H1 (cell line): ENCODE data around the gene RAD51B. TPM values are rescaled to one million over a fixed set of nuclear protein-coding genes. Genes with fewer than 3 reads are reported as not detected.

Experiments
- CTCF ChIA-PET: fragments of 300-600 bp; sonication (Branson Sonifier 250); formaldehyde crosslinking; loops from one replicate; lab custom pipeline; 2021; ENCODE audit not compliant: partially characterized antibody; lab: Charles Lee
- POLR2A ChIA-PET: fragments of 300-600 bp; sonication (Branson Sonifier 250); formaldehyde crosslinking; loops from one replicate; lab custom pipeline; 2021; ENCODE audit warnings: inconsistent platforms; ENCODE audit not compliant: partially characterized antibody; lab: Charles Lee
- DNase-seq, 2 experiments: peaks; one replicate each; pipeline versions ENCODE4 v3.0.0 to v3.0.0-alpha.2; 2010 to 2022; ENCODE audit warnings: low spot score in 2 of 2, low read depth in 1 of 2, mixed read lengths in 1 of 2
- FAIRE-seq: peaks from 2 replicates; lab custom pipeline; 2011; peaks lifted over from hg19 to GRCh38; lab: Jason Lieb, UNC
- H2AFZ ChIP-seq: 2 replicates; pipeline ENCODE4 v1.8.1; 2012; ENCODE audit warnings: low read length, inconsistent platforms
- H2AK5ac ChIP-seq: 2 replicates; pipeline ENCODE4 v1.6.1; 2013; ENCODE audit warnings: low read depth, low read length
- H2BK120ac ChIP-seq: replicated peaks from 2 replicates; pipeline ENCODE3; 2013; ENCODE audit warnings: low read depth, low read length, inconsistent platforms
- H2BK12ac ChIP-seq: 2 replicates; pipeline ENCODE4 v1.6.1; 2013; ENCODE audit warnings: low read depth, low read length
- H2BK15ac ChIP-seq: 2 replicates; pipeline ENCODE4 v1.6.1; 2013; ENCODE audit warnings: low read length
- H2BK20ac ChIP-seq: 2 replicates; pipeline ENCODE4 v1.6.1; 2013; ENCODE audit warnings: low read length
- H2BK5ac ChIP-seq: 2 replicates; pipeline ENCODE4 v1.6.1; 2013; ENCODE audit warnings: low read depth, low read length
- H3K14ac ChIP-seq: 2 replicates; pipeline ENCODE4 v1.6.1; 2013; ENCODE audit warnings: inconsistent platforms; ENCODE audit not compliant: insufficient read length
- H3K18ac ChIP-seq: 2 replicates; pipeline ENCODE4 v1.6.1; 2013; ENCODE audit warnings: low read length; ENCODE audit errors: extremely low read depth
- H3K23ac ChIP-seq: 2 replicates; pipeline ENCODE4 v1.6.1; 2013; ENCODE audit warnings: inconsistent platforms; ENCODE audit not compliant: insufficient read length
- H3K23me2 ChIP-seq: 2 replicates; pipeline ENCODE4 v1.6.1; 2013; ENCODE audit warnings: low read depth, low read length
- H3K27ac ChIP-seq: 2 replicates; pipeline ENCODE4 v1.6.1; 2011; ENCODE audit warnings: low read depth, low read length, inconsistent platforms
- H3K27me3 ChIP-seq, 4 experiments: replicated peaks in 1 of 4; 1 replicate in 1 of 4; 2 replicates in 3 of 4; pipeline versions ENCODE4 v1.6.1 to v1.8.1; 2011 to 2013; ENCODE audit warnings: low read length in 3 of 4, mild to moderate bottlenecking in 3 of 4, inconsistent platforms in 2 of 4, mixed read lengths in 2 of 4, moderate library complexity in 1 of 4; ENCODE audit not compliant: control insufficient read depth in 3 of 4, insufficient read depth in 3 of 4; ENCODE audit errors: extremely low read depth in 1 of 4
- H3K36me3 ChIP-seq, 4 experiments: 2 replicates each; pipeline versions ENCODE4 v1.6.1 to v1.8.1; 2011 to 2013; ENCODE audit warnings: mild to moderate bottlenecking in 4 of 4, low read length in 3 of 4, moderate library complexity in 2 of 4, control low read depth in 1 of 4, inconsistent platforms in 1 of 4; ENCODE audit not compliant: insufficient read depth in 4 of 4, control insufficient read depth in 2 of 4
- H3K4ac ChIP-seq: replicated peaks from 2 replicates; pipeline ENCODE3; 2013; ENCODE audit warnings: low read length, low read depth, mixed read lengths, inconsistent platforms; ENCODE audit not compliant: insufficient read length
- H3K4me1 ChIP-seq, 4 experiments: replicated peaks in 1 of 4; 1 replicate in 1 of 4; 2 replicates in 3 of 4; pipeline versions ENCODE4 v1.6.1 to v1.8.1; 2011 to 2013; ENCODE audit warnings: low read length in 3 of 4, inconsistent platforms in 2 of 4, mixed read lengths in 1 of 4; ENCODE audit not compliant: insufficient read depth in 4 of 4, control insufficient read depth in 3 of 4
- H3K4me2 ChIP-seq, 2 experiments: 2 replicates each; pipeline versions ENCODE4 v1.6.1 to v1.8.1; 2011 to 2013; ENCODE audit warnings: low read depth in 2 of 2, low read length in 2 of 2, control low read depth in 1 of 2, inconsistent platforms in 1 of 2, mild to moderate bottlenecking in 1 of 2; ENCODE audit not compliant: insufficient read depth in 1 of 2
- H3K4me3 ChIP-seq, 4 experiments: fragments of 200-600, 300-600 bp in 1 of 4; sonication (generic), shearing (Covaris generic), sonication (Bioruptor Twin) in 1 of 4; 2 replicates each; pipeline versions ENCODE4 v1.5.1 to v1.8.1; 2011 to 2016; ENCODE audit warnings: low read length in 4 of 4, low read depth in 3 of 4, control low read depth in 2 of 4, inconsistent platforms in 2 of 4, mild to moderate bottlenecking in 2 of 4, mixed read lengths in 1 of 4, moderate library complexity in 1 of 4; ENCODE audit not compliant: insufficient read depth in 2 of 4; ENCODE audit errors: extremely low read depth in 1 of 4
- H3K56ac ChIP-seq: replicated peaks from 2 replicates; pipeline ENCODE3; 2013; ENCODE audit warnings: low read depth, mild to moderate bottlenecking, mixed read lengths, low read length, inconsistent platforms; ENCODE audit not compliant: insufficient read length
- H3K79me1 ChIP-seq: 2 replicates; pipeline ENCODE4 v1.6.1; 2013; ENCODE audit warnings: low read depth, low read length, control low read depth
- H3K79me2 ChIP-seq, 2 experiments: 2 replicates each; pipeline versions ENCODE4 v1.6.1 to v1.8.1; 2012 to 2013; ENCODE audit warnings: low read length in 2 of 2, mild to moderate bottlenecking in 2 of 2, inconsistent platforms in 1 of 2; ENCODE audit not compliant: insufficient read depth in 2 of 2, control insufficient read depth in 1 of 2
- H3K9ac ChIP-seq, 4 experiments: replicated peaks in 1 of 4; 1 replicate in 1 of 4; 2 replicates in 3 of 4; pipeline versions ENCODE4 v1.6.1 to v1.8.1; 2011 to 2013; ENCODE audit warnings: low read depth in 3 of 4, low read length in 3 of 4, control low read depth in 2 of 4, mild to moderate bottlenecking in 2 of 4, moderate library complexity in 2 of 4, inconsistent platforms in 1 of 4; ENCODE audit errors: extremely low read depth in 1 of 4
- H3K9me3 ChIP-seq, 2 experiments: 2 replicates each; pipeline versions ENCODE4 v1.6.1 to v1.8.1; 2012 to 2013; ENCODE audit warnings: mild to moderate bottlenecking in 2 of 2, moderate library complexity in 2 of 2, control low read depth in 1 of 2, inconsistent platforms in 1 of 2, low read depth in 1 of 2, low read length in 1 of 2, mixed read lengths in 1 of 2; ENCODE audit not compliant: insufficient read depth in 2 of 2
- H4K20me1 ChIP-seq, 2 experiments: replicated peaks in 1 of 2; 2 replicates each; pipeline versions ENCODE3 to v1.8.1; 2011 to 2013; ENCODE audit warnings: inconsistent platforms in 2 of 2, low read length in 2 of 2, mild to moderate bottlenecking in 1 of 2; ENCODE audit not compliant: insufficient read depth in 2 of 2, control insufficient read depth in 1 of 2
- H4K5ac ChIP-seq: 2 replicates; pipeline ENCODE4 v1.6.1; 2013; ENCODE audit warnings: low read length, low read depth, mixed read lengths, inconsistent platforms; ENCODE audit not compliant: insufficient read length
- H4K8ac ChIP-seq: 2 replicates; pipeline ENCODE4 v1.8.0; 2013; ENCODE audit warnings: mild to moderate bottlenecking, moderate library complexity, low read length, inconsistent platforms; ENCODE audit not compliant: insufficient read depth; ENCODE audit errors: extremely low read depth
- H4K91ac ChIP-seq: replicated peaks from 2 replicates; pipeline ENCODE3; 2013; ENCODE audit warnings: low read length, mixed read lengths, inconsistent platforms; ENCODE audit not compliant: insufficient read length
- ATF2 ChIP-seq: IDR thresholded peaks from 2 replicates; pipeline ENCODE4 v1.6.1; 2012; ENCODE audit warnings: low read length, inconsistent platforms
- CBX5 ChIP-seq: fragments of 300-800, 300-1000 bp; sonication (generic); IDR thresholded peaks from 2 replicates; pipeline ENCODE4 v1.7.1; 2016; ENCODE audit warnings: antibody characterized with exemption, low read length, low read depth
- CHD1 ChIP-seq: IDR thresholded peaks from 2 replicates; pipeline ENCODE4 v1.6.1; 2012; ENCODE audit warnings: low read depth, low read length, improper control_type of control experiment
- EGR1 ChIP-seq: IDR thresholded peaks from 2 replicates; pipeline ENCODE4 v1.6.1; 2011; ENCODE audit warnings: low read depth, low read length, borderline replicate concordance
- EP300 ChIP-seq, 2 experiments: IDR thresholded peaks; 1 replicate in 1 of 2; 2 replicates in 1 of 2; pipeline ENCODE4 v1.6.1; 2011 to 2012; ENCODE audit warnings: low read depth in 2 of 2, low read length in 2 of 2, mild to moderate bottlenecking in 2 of 2, borderline replicate concordance in 1 of 2, inconsistent platforms in 1 of 2, moderate library complexity in 1 of 2
- EZH2 ChIP-seq: fragments of 200-600 bp; sonication (generic); IDR thresholded peaks from 2 replicates; pipeline ENCODE4 v1.7.1; 2012; ENCODE audit warnings: low read depth, mild to moderate bottlenecking, moderate library complexity, low read length, inconsistent platforms; ENCODE audit not compliant: severe bottlenecking
- KDM5A ChIP-seq: fragments of 200-600 bp; IDR thresholded peaks from 2 replicates; pipeline ENCODE4 v1.7.1; 2012; ENCODE audit warnings: mild to moderate bottlenecking, low read length, inconsistent platforms, mixed read lengths
- NRF1 ChIP-seq: IDR thresholded peaks from 2 replicates; pipeline ENCODE4 v1.6.1; 2011; ENCODE audit warnings: mild to moderate bottlenecking, low read depth, low read length, improper control_type of control experiment
- SIRT6 ChIP-seq: IDR thresholded peaks from one replicate; pipeline ENCODE4 v1.7.1; 2012; ENCODE audit warnings: low read length, inconsistent platforms
- TBP ChIP-seq: IDR thresholded peaks from 2 replicates; pipeline ENCODE4 v1.6.1; 2011; ENCODE audit warnings: low read depth, low read length, improper control_type of control experiment
- YY1 ChIP-seq: IDR thresholded peaks from 2 replicates; pipeline ENCODE4 v1.6.1; 2011; ENCODE audit warnings: low read depth, mild to moderate bottlenecking, low read length
- WGBS, 2 experiments: shearing (Covaris generic) in 1 of 2; methylation state at CpG; one replicate each; pipeline versions ENCODE4 v1.1.6 to v1.1.7; 2013 to 2015; ENCODE audit warnings: low lambda C conversion rate in 2 of 2, mixed read lengths in 2 of 2, inconsistent platforms in 1 of 2, low coverage in 1 of 2, missing lambda C conversion rate in 1 of 2; ENCODE audit not compliant: insufficient replicate concordance in 2 of 2, insufficient coverage in 1 of 2, insufficient read length in 1 of 2; ENCODE audit errors: extremely low coverage in 1 of 2, missing lambda C conversion rate in 1 of 2; 5-methylcytosine and 5-hydroxymethylcytosine counted together
- polyA plus RNA-seq, 7 experiments: library from polyadenylated mRNA; depleted of rRNA in 3 of 7; stranded (reverse) in 5 of 7; unstranded in 2 of 7; fragments of >200 nt in 5 of 7; fragments of 200-250 nt in 2 of 7; gene quantifications; 1 replicate in 5 of 7; 2 replicates in 1 of 7; 4 replicates in 1 of 7; pipeline versions ENCODE4 v1.2.1 to v1.2.3, GENCODE V29; 2011 to 2013; ENCODE audit warnings: missing spikeins in 2 of 7, mixed read lengths in 2 of 7
- total RNA-seq: library from RNA; stranded (reverse); fragmentation: NEBNext Ultra II Directional; extraction: Animal tissue kit (Norgen Biotek cat#: 25700); gene quantifications from 2 replicates; pipeline ENCODE4 v1.2.1, GENCODE V29; 2021

RAD51B gene
- total and polyA plus RNA-seq, 2 of the 8 experiments (the other 6 are each of a cell fraction or from before 2014, with no cell fraction given) = 3.9 to 14.9 TPM

- peaks cover 2 to 10% (median 6%) of the 10 kb centered on the region in 4 experiments; a peak in 5 of 7 replicates for H3K4me1 ChIP-seq
- WGBS, 2 experiments = 53% methylated on average over 5 of the region's 5 CpGs; no CpG with 5 or more reads in 1 of the 2 experiments
- TF ChIP-seq CBX5 = no peak
- TF ChIP-seq EGR1 = no peak
- TF ChIP-seq KDM5A = no peak
- no peak for TF ChIP-seq ATF2
- no peak for TF ChIP-seq NRF1
- no peak for TF ChIP-seq YY1
- TF ChIP-seq EP300 (IDR thresholded peaks at IDR 0.05; ENCODE audit: borderline replicate concordance in 1 of 2, low read depth in 2 of 2, low read length in 2 of 2) = no peak
- no peak for TF ChIP-seq EZH2
- TF ChIP-seq CHD1 = no peak
- TF ChIP-seq SIRT6 = no peak
- no peak for TF ChIP-seq TBP
Measured at GRCh38 chr14:68492381-68493151, 673.0 kb downstream of the RAD51B start.

More at GRCh38 chr14:68492381-68493151, 673.0 kb downstream of the RAD51B start:
- H2AK5ac ChIP-seq = no peak overlapping the region
- H3K56ac ChIP-seq = no peak overlapping the region
- ChIA-PET CTCF (interaction anchor here (0.5 to 1.9 kb wide), 18 partner anchors 9 to 655 kb away, joined by 3 to 9 read pairs (median 3); no protein-coding TSS in a partner anchor), POLR2A (interaction anchor here (2.2 kb wide), 1 partner anchor 21 kb away, joined by 6 read pairs; no protein-coding TSS in a partner anchor)
- no peak overlapping the region for H3K14ac ChIP-seq
- H3K9ac ChIP-seq = no peak overlapping the region
- H2BK15ac ChIP-seq = peak overlapping the region; percentile 90; the same call in 1 of the 2 replicates
- H4K5ac ChIP-seq = no peak overlapping the region
- H2BK12ac ChIP-seq = peak overlapping the region; percentile 42; the same call in 1 of the 2 replicates
- no peak overlapping the region for H3K18ac ChIP-seq
- H2AFZ ChIP-seq = no peak overlapping the region
- no peaks in the 10 kb centered on the region for H3K9me3 ChIP-seq
- no peak overlapping the region for H3K4me2 ChIP-seq
- H3K27me3 ChIP-seq = no peaks in the 10 kb centered on the region
- no peak overlapping the region for H2BK5ac ChIP-seq
- H3K79me1 ChIP-seq = no peaks in the 10 kb centered on the region
- H3K23ac ChIP-seq = no peak overlapping the region
- no peaks in the 10 kb centered on the region for H3K36me3 ChIP-seq
- H3K27ac ChIP-seq = no peak overlapping the region
- no peaks in the 10 kb centered on the region for H3K23me2 ChIP-seq
- H2BK120ac ChIP-seq = no peak overlapping the region
- H4K8ac ChIP-seq = no peak overlapping the region
- H4K91ac ChIP-seq = no peak overlapping the region
- no peak for FAIRE-seq
- no peak overlapping the region for H3K4ac ChIP-seq
- 0 out of 2 replicates have a peak overlapping the region, but pooled peaks have one; percentile 36 for H2BK20ac ChIP-seq
- no peaks in the 10 kb centered on the region for H3K79me2 ChIP-seq
- H3K4me3 ChIP-seq = no peak overlapping the region
- DNase-seq = no peak
- H4K20me1 ChIP-seq = no peaks in the 10 kb centered on the region
